Prostate gland (tissue), 2 donors: ENCODE results near the gene NAV2. TPM values are rescaled to one million over a fixed set of nuclear protein-coding genes. Genes with fewer than 3 reads are reported as not detected.

Source experiments
- DNase-seq: peaks from one replicate; pipeline ENCODE4 v3.0.0-alpha.2; 2019; ENCODE audit warnings: low spot score
- H3K27ac ChIP-seq, 2 donors: fragments of 200-600 bp; sonication (generic); 2 replicates each; pipeline ENCODE4 v1.5.1; 2017 to 2019
- H3K27me3 ChIP-seq: fragments of 200-600 bp; sonication (generic); replicated peaks from 2 replicates; pipeline ENCODE4 v1.5.1; 2019; ENCODE audit not compliant: insufficient read depth
- H3K36me3 ChIP-seq, 2 donors: fragments of 200-600 bp; sonication (generic); 1 replicate in 1 of 2; 2 replicates in 1 of 2; pipeline versions ENCODE4 v1.5.1 to v1.8.1; 2017 to 2019
- H3K4me1 ChIP-seq: fragments of 200-600 bp; sonication (generic); replicated peaks from 2 replicates; pipeline ENCODE4 v1.5.1; 2019
- H3K4me3 ChIP-seq, 2 donors: fragments of 200-600 bp; sonication (generic); 2 replicates each; pipeline ENCODE4 v1.5.1; 2017 to 2019
- H3K9me3 ChIP-seq: fragments of 200-600 bp; sonication (generic); 2 replicates; pipeline ENCODE4 v1.5.1; 2017
- CTCF ChIP-seq, 4 experiments: fragments of 200-600 bp in 2 of 4; fragments of 450-650 bp in 2 of 4; sonication (generic) in 2 of 4; IDR thresholded peaks; 1 replicate in 3 of 4; 2 replicates in 1 of 4; pipeline ENCODE4 v1.5.1; 2016 to 2019; ENCODE audit warnings: antibody characterized with exemption in 4 of 4, mild to moderate bottlenecking in 2 of 4, moderate library complexity in 2 of 4
- POLR2A ChIP-seq: fragments of 450-650 bp; IDR thresholded peaks from one replicate; pipeline ENCODE4 v1.6.1; 2016; ENCODE audit warnings: antibody characterized with exemption, mild to moderate bottlenecking
- POLR2AphosphoS5 ChIP-seq: sonication (generic); formaldehyde crosslinking; IDR thresholded peaks from one replicate; pipeline ENCODE4 v1.6.1; 2017; ENCODE audit warnings: antibody characterized with exemption
- WGBS: methylation state at CpG from one replicate; pipeline ENCODE4 v1.1.5; 2018; 5-methylcytosine and 5-hydroxymethylcytosine counted together
- intact Hi-C: fragments of 100-400 bp; cut with DNase I; formaldehyde crosslinking; loops from one replicate; pipeline ENCODE4 v1.14.2; 2022
- total RNA-seq, 2 donors: library from RNA; depleted of rRNA; stranded (reverse); fragments of >200 nt; gene quantifications; one replicate each; pipeline ENCODE4 v1.1.0, GENCODE V29; 2016

NAV2 gene
- total RNA-seq, 2 donors from 2014 or later: 17.1 to 26.6 TPM

GRCh38 chr11:20155683-20156279 lies 443.1 kb downstream of the NAV2 start:
- no peak for DNase-seq
- peaks cover 52% of the 10 kb centered on the region for H3K27me3 ChIP-seq
- intact Hi-C loops: no loop called here
- no peaks in the 10 kb centered on the region for H3K36me3 ChIP-seq
- no peak overlapping the region for H3K27ac ChIP-seq
- no peaks in the 10 kb centered on the region for H3K9me3 ChIP-seq
- 16% methylated on average over 19 of the region's 19 CpGs for WGBS
- no peaks in the 10 kb centered on the region for H3K4me1 ChIP-seq
- no peak overlapping the region for H3K4me3 ChIP-seq
- no peak for TF ChIP-seq CTCF (IDR thresholded peaks at IDR 0.05)

GRCh38 chr11:20156280-20156875 lies 443.7 kb downstream of the NAV2 start:
- WGBS: 2% methylated on average over 50 of the region's 51 CpGs
- DNase-seq: no peak
- Histone ChIP-seq H3K9me3 (no peaks in the 10 kb centered on the region), H3K27ac (no peak overlapping the region), H3K36me3 (no peaks in the 10 kb centered on the region), H3K4me3 (no peak overlapping the region), H3K27me3 (peaks cover 58% of the 10 kb centered on the region), H3K4me1 (no peaks in the 10 kb centered on the region)
- TF ChIP-seq POLR2A: no peak
- no peak for TF ChIP-seq CTCF (IDR thresholded peaks at IDR 0.05)
- no peak for TF ChIP-seq POLR2AphosphoS5
- intact Hi-C loops: no loop called here

- H3K27me3 ChIP-seq: peaks cover 64% of the 10 kb centered on the region
- intact Hi-C loops: no loop called here
- TF ChIP-seq POLR2AphosphoS5 (no peak), CTCF (IDR thresholded peaks at IDR 0.05) (no peak), POLR2A (no peak)
- no peaks in the 10 kb centered on the region for H3K4me1 ChIP-seq
- H3K36me3 ChIP-seq: no peaks in the 10 kb centered on the region
- no peak overlapping the region for H3K27ac ChIP-seq
- 4% methylated on average over 42 of the region's 45 CpGs for WGBS
- DNase-seq: no peak
- no peak overlapping the region for H3K4me3 ChIP-seq
- no peaks in the 10 kb centered on the region for H3K9me3 ChIP-seq
Measured at GRCh38 chr11:20156876-20157613, 444.4 kb downstream of the NAV2 start.

- peaks cover 71% of the 10 kb centered on the region for H3K27me3 ChIP-seq
- no peak overlapping the region for H3K27ac ChIP-seq
- TF ChIP-seq CTCF (IDR thresholded peaks at IDR 0.05): no peak
- TF ChIP-seq POLR2AphosphoS5: no peak
- TF ChIP-seq POLR2A: no peak
- no peaks in the 10 kb centered on the region for H3K4me1 ChIP-seq
- no peaks in the 10 kb centered on the region for H3K36me3 ChIP-seq
- no peak for DNase-seq
- 8% methylated on average over 9 of the region's 9 CpGs for WGBS
- no peaks in the 10 kb centered on the region for H3K9me3 ChIP-seq
- no peak overlapping the region for H3K4me3 ChIP-seq
- intact Hi-C loops: no loop called here
Measured at GRCh38 chr11:20157728-20158127, 445.1 kb downstream of the NAV2 start.
